K562 (cell line): Measurements from ENCODE around the gene PLXNB3. TPM values are rescaled to one million over a fixed set of nuclear protein-coding genes. Genes with fewer than 3 reads are reported as not detected.

Experiments used
- CREB3L1 ChIP-seq: fragments of 450-650 bp; IDR thresholded peaks from 2 replicates; pipeline ENCODE4 v1.6.1; 2014; ENCODE audit warnings: low read depth, mild to moderate bottlenecking, moderate library complexity, borderline replicate concordance
- CSDE1 ChIP-seq, 2 experiments: fragments of 450-650 bp; IDR thresholded peaks; 2 replicates each; pipeline ENCODE4 v1.6.1; 2016; ENCODE audit warnings: mild to moderate bottlenecking in 1 of 2
- E4F1 ChIP-seq: fragments of 250-450 bp; sonication (Bioruptor Pico); IDR thresholded peaks from 2 replicates; pipeline ENCODE4 v1.5.0; 2021; ENCODE audit warnings: mild to moderate bottlenecking, borderline replicate concordance
- EP400 ChIP-seq: fragments of 450-650 bp; IDR thresholded peaks from 2 replicates; pipeline ENCODE4 v1.6.1; 2017; ENCODE audit warnings: antibody characterized with exemption, mild to moderate bottlenecking, moderate library complexity
- FOXP4 ChIP-seq: sonication (generic); formaldehyde crosslinking; IDR thresholded peaks from 2 replicates; pipeline ENCODE4 v1.8.0; 2022; ENCODE audit warnings: mild to moderate bottlenecking, missing genetic modification reagents, borderline replicate concordance
- KDM2B ChIP-seq: fragments of 250-450 bp; sonication (Bioruptor Pico); IDR thresholded peaks from 2 replicates; pipeline ENCODE4 v1.8.0; 2021; ENCODE audit warnings: mild to moderate bottlenecking, moderate library complexity
- MNT ChIP-seq, 2 experiments: fragments of 450-650 bp; conservative IDR thresholded peaks; 2 replicates each; pipeline ENCODE4 v1.6.1; 2017; ENCODE audit warnings: mild to moderate bottlenecking in 2 of 2, moderate library complexity in 2 of 2
- MTA2 ChIP-seq: fragments of 450-650 bp; IDR thresholded peaks from 2 replicates; pipeline ENCODE4 v1.6.1; 2016; ENCODE audit warnings: low read depth
- NCOR1 ChIP-seq: fragments of 450-650 bp; IDR thresholded peaks from 2 replicates; pipeline ENCODE4 v1.6.1; 2016; ENCODE audit warnings: mild to moderate bottlenecking, moderate library complexity
- NR1H2 ChIP-seq: sonication (generic); formaldehyde crosslinking; IDR thresholded peaks from 2 replicates; pipeline ENCODE4 v1.4.0; 2020; ENCODE audit warnings: mild to moderate bottlenecking, missing genetic modification reagents
- NR2C2 ChIP-seq, 2 experiments: fragments of 200-800 bp in 1 of 2; sonication (Bioruptor generic) in 1 of 2; sonication (generic) in 1 of 2; formaldehyde crosslinking in 1 of 2; IDR thresholded peaks; 2 replicates each; pipeline versions ENCODE4 v1.6.1 to v1.8.0; 2016 to 2022; ENCODE audit warnings: mild to moderate bottlenecking in 1 of 2, missing compliant biosample characterization in 1 of 2, missing genetic modification characterization in 1 of 2, missing genetic modification reagents in 1 of 2
- POLR2G ChIP-seq: fragments of 200-400 bp; formaldehyde crosslinking; IDR thresholded peaks from 2 replicates; pipeline ENCODE4 v1.6.1; 2017; ENCODE audit warnings: low read depth, mild to moderate bottlenecking, antibody characterized with exemption, low read length, moderate library complexity
- SP1 ChIP-seq: sonication (generic); formaldehyde crosslinking; IDR thresholded peaks from 2 replicates; pipeline ENCODE4 v1.8.1; 2022; ENCODE audit warnings: mild to moderate bottlenecking, missing genetic modification reagents
- ZHX1 ChIP-seq: fragments of 150-350 bp; conservative IDR thresholded peaks from 2 replicates; pipeline ENCODE4 v1.6.1; 2014; ENCODE audit warnings: low read length
- ZNF431 ChIP-seq: sonication (generic); formaldehyde crosslinking; IDR thresholded peaks from 2 replicates; pipeline ENCODE4 v1.8.0; 2022; ENCODE audit warnings: mild to moderate bottlenecking, missing genetic modification reagents
- ZNF561 ChIP-seq: fragments of 450-650 bp; formaldehyde crosslinking; conservative IDR thresholded peaks from 2 replicates; pipeline ENCODE4 v1.4.0; 2020; ENCODE audit warnings: mild to moderate bottlenecking, moderate library complexity
- polyA plus RNA-seq, 8 experiments: library from polyadenylated mRNA; depleted of rRNA in 4 of 8; stranded (reverse) in 5 of 8; unstranded in 3 of 8; fragments of >200 nt; fragmentation: Nextera tagmentation in 2 of 8; fragmentation: Illumina TruSeq in 1 of 8; extraction: Ambion mirVana in 2 of 8; extraction: Trizol in 1 of 8; gene quantifications; 2 replicates each; pipeline versions ENCODE4 v1.2.1 to v1.2.3, GENCODE V29; 2011 to 2014; ENCODE audit warnings: inconsistent platforms in 1 of 8, missing spikeins in 1 of 8
- total RNA-seq, 7 experiments: library from RNA; depleted of rRNA in 6 of 7; stranded (reverse); fragments of >200 nt in 6 of 7; fragmentation: Illumina TruSeq in 2 of 7; extraction: Trizol in 2 of 7; gene quantifications; 2 replicates each; pipeline versions ENCODE4 v1.2.1 to v1.2.3, GENCODE V29; 2011 to 2021; ENCODE audit warnings: low replicate concordance in 1 of 7

PLXNB3 gene
- total and polyA plus RNA-seq, 9 of the 15 experiments (the other 6 are each of a cell fraction or from before 2014, with no cell fraction given), result 0.22 to 2.0 (median 1.4) TPM; not detected in 2

- no peak for TF ChIP-seq ZHX1
- TF ChIP-seq EP400, result peak; percentile 39; the same call in 1 of the 2 replicates
- TF ChIP-seq KDM2B (CRISPR knock-in tag), result no peak
- TF ChIP-seq CREB3L1, result peak; percentile 59; the same call in 1 of the 2 replicates
- no peak for TF ChIP-seq ZNF431 (CRISPR knock-in tag)
- peak; percentile 91 for TF ChIP-seq NCOR1
- no peak for TF ChIP-seq FOXP4 (CRISPR knock-in tag)
- no peak for TF ChIP-seq E4F1
- TF ChIP-seq SP1 (CRISPR knock-in tag), result peak; percentile 74
- TF ChIP-seq POLR2G, result peak; percentile 48
- no peak for TF ChIP-seq CSDE1 (IDR thresholded peaks at IDR 0.05)
- TF ChIP-seq NR2C2 (CRISPR knock-in tag; IDR thresholded peaks at IDR 0.05), result peak; percentile 72
- TF ChIP-seq NR2C2 (tag; IDR thresholded peaks at IDR 0.05), result peak; percentile 86
- no peak for TF ChIP-seq ZNF561
- peak; percentile 100 for TF ChIP-seq NR1H2 (CRISPR knock-in tag)
- peak in 1 of 2 experiments; percentile 65; a peak in 1 of 4 replicates for TF ChIP-seq MNT (conservative IDR thresholded peaks at IDR 0.05)
- TF ChIP-seq MTA2, result no peak
Measured at GRCh38 chrX:153726286-153727122, 37.5 kb upstream of the PLXNB3 start (continued).
